NCI-H345 treated with DMSO at 0.1 percent for 48 hours (cell line): ENCODE measurements around the gene MYO5B.
A peak's percentile ranks its signal among the peaks of the same experiment; 100 is the strongest.

ENCODE experiments used
- DNase-seq: peaks from one replicate; lab custom pipeline; 2025; ENCODE audit not compliant: unreplicated experiment; lab: John Stamatoyannopoulos, UW

The MYO5B gene

DNA sequence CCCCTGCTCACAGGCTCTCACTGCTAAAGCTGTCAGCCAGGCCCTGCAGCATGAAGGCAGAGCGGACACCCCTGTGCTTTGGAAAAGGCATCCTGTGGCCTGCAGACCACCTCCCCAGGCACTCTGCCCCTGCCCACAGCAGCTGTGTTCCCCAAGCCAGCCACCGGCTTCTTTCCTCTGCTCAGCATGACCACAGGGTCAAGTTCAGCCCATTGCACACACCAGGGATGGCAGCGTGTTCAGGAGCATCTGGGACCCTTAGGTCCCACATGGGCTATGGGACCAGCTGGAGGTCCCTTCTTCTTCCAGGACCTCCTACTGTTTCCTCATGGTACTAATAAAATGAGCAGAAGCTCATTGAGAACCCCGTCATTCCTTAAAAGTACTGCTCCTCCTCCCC lies 263.2 kb downstream of the MYO5B start:
- no peak for DNase-seq

DNA sequence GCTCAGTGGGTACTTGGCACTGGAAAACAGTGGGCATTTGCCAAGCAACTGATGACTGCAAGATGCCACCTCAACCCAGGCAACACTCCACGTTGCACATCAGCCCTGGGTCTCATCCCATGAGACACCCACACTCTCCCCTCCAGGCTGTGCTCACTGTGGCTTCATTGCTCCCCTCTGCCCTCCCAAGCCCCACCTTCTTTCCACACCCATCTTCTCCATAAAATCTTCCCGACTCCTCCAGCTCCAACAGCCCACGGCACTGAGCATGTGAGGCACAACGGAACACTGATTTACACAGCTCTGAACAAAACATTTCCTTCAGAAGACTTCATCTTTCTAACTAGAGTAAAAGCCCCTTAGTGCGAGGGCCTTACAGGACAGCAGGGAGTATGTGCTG lies 263.8 kb downstream of the MYO5B start:
- DNase-seq, result no peak

DNA sequence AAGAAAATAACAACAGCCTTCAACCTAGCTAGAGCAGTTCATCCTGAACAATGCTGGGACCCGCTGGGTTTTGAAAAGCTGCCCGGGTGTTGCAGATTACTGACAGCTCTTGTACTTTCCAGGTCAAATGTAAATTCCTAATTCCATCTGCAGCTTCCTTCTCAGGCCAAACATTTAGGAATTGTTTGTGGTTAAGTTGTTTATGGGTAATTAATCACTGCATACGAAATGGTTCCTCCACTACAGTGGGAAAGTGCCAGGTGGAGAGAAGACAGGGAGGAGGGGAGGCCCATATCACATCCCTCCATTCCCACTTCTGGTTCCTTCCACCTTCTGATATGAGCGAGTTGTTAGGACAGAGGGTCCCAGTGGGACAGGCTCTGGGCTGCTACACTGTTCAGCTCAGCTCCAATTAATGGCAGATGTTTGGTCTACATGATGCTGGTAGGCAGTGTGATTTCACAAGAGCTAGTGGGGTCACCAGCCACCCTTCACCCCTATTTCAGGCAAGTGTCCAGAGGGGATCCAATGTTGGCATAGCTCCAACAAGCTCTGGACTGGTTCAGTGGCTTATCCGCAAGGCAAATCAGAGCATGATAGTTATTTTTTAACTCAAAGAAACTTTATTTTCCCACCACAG lies 268.7 kb downstream of the MYO5B start:
- no peak for DNase-seq

DNA sequence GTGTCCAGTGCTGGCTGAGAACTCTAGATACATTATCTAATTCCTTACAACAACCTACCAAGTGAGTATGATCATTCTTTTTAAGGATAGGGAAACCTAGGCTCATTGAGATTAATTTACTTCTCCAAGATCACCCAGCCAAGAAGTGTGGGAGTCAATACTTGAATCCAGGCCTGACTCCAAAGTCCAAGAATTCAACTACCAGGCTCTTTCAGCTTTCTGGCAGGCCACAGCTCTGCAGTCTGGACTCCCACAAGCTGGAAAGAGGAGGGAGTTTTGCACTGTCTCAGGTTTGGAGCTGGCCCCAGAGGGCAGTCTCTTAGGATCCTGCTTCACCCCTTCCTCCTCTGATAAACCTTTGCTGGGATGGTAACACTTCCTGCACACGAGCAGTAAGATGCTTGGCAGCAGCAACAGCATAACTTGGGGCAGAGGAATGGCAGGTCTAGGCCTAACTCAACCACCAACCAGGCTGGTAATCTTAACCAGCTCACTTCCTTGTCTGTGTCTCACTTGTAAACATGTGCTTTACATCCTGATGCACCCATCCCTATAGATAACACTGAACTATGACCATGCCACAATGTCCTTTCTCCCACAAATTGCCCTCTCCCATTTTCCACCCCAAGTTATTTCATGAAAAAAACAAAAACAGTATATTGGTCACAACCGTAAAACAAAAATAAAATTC lies 270.5 kb downstream of the MYO5B start:
- no peak for DNase-seq

DNA sequence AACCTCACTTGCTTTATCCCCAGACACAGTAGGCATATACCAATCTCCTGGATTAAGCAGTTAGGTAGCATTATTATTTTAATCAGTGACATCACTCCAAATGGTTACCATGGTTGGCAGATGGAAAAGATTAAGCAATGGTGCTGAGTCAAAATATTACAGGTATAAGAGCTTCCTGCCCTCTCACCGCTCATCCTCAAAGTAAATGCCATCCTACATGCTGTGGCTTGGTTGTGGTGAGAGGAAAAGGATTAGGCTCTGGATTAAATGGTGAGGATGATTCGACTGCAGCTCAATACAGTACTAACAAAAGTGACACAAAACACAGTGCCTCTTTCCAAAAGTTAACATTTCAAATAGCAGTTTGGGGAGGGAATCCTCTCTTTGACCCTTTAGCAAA lies 272.7 kb downstream of the MYO5B start:
- DNase-seq, result no peak

DNA sequence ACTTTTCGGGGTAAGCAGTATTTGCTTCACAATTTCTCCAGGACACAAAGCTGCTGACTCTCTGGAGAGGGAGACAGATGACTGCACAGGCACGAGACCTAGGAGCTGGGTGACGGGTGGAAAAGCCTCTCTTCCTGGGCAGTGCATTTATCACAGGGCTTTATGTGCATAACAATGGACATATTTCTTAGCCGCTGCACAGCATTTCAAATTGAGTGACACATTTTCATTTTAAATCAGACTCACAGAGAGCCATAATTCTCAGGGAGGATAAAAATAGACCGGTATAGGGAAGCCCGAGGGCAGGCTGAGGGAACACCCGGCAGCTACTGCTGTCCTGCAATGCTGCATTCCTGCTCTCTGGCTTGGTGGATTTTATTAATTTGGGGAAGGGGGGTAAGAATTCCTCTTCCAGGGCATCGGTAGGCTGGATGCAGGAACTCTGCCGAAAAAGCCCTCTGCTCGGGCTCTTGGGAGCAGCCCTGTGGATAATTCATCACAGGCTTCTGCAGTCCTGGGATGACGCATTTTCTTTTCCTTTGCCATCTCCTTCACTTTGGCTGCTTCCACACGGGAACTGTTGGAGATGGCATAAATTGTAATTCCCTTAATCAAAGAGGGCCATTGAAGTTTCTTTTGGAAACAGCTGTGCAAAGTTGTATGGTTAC lies 273.5 kb downstream of the MYO5B start:
- DNase-seq, result no peak

DNA sequence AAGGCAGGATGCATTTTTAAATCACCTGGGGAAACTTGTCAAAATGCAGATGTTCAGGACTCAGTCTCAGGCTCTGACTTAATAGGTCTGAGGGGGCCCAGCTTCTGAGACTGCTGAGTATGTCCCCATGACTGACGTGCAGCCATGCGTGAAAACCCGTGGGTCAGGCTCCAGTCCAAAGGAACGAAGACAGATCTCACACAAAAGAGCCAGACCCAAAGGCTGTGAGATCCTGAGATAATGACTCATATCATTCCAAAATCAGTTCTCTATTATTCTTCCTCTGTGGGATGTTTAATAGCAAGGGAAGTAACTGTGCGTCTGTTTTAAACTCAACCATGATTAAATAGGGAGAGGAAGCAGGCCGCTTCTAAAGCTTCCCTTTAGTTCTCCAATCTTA lies 274.2 kb downstream of the MYO5B start:
- no peak for DNase-seq

DNA sequence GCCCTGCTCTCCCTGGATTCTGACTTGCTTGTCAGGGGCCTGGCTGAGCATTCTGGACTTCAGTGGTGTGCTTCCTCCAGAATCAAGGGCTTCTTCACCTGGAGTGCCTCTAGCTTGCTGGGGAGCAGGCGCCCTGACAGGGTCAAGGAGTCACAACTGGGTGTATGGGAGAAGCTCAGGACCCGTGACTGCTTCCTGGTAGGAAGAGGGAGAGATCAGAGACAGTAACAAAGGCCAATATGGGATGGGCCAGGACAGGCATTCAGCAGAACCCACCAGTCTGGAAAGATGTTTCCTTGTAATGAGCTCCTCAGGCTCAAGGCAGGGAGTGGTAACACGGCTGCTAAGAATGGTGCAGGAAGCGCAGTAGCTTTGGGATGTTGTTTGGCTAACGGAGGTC lies 277.2 kb downstream of the MYO5B start:
- no peak for DNase-seq

DNA sequence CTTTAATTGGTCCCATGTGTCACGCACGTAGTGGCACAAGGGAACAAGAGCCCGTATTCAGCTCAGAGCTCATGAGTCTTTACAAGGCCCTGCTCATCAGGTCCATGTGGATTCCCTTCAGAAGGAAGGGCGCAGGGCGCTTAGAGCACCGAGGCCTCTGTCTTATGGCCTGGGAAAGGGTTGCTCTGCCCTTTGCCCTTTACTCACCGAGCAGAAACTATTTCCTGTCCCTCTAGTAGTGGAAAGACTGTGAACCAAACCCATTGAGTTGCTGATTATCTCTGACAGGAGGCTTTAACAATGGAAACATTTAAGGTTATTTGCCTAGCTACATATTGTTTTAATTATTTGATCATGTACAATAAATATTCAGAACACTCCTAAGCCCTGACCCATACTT lies 279.6 kb downstream of the MYO5B start:
- no peak for DNase-seq

DNA sequence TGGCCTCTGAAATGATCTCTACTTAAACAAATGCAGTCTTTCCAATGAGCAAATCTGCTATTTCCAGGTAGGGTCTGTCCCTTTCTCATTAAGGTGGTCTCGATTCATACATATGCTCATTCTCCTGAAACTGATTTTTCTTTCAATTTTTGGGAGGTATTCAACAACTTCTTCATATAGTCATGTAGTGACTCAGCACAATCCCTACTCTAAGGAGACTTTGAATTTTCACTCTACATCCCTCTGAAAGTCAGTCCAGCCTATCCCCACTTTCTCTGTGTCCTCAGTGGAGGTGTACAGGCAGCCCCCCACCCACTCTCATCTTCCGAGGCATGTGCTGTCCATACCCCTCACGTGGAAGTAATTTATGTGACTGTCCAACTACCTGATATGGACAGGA lies 281.7 kb downstream of the MYO5B start:
- no peak for DNase-seq

DNA sequence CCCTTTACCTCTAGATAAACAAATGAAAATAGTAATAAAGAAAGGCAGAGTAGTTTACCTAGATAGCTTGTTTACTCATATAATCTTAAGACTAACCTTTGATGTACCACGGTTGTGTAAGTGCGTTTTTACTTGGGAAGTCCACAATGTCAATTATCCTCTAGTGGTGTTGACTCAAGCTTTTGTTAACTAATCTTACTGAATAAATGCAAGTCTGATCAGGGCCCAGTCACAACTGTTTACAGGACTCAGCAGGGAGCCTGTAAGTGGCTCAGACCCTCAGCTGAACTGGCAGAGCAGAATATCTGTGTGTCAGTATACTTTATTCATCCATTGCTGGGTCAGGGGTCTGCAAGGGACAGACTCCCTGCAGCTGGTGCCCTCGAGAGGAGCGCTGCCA lies 283.5 kb downstream of the MYO5B start:
- peak; percentile 83 for DNase-seq

DNA sequence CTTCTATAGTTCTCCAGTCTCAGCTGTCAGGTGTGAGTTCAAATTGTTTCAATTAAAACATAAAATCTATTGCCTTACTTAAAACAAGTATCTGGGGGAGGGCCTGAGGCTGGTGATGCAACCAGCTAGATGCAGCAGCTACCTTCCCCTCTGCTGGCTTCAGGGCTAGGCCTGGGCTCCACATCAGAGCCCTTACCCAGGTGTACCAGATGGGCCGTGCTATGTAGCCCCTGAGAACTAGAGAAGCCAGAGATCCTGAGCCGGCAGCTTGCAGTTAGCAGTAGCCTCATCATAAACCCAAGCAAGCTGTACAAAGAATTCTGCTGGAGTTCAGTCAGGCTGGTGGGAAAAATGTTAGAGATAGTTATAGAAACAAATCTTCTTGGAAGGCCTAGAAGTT lies 284.0 kb downstream of the MYO5B start:
- no peak for DNase-seq

DNA sequence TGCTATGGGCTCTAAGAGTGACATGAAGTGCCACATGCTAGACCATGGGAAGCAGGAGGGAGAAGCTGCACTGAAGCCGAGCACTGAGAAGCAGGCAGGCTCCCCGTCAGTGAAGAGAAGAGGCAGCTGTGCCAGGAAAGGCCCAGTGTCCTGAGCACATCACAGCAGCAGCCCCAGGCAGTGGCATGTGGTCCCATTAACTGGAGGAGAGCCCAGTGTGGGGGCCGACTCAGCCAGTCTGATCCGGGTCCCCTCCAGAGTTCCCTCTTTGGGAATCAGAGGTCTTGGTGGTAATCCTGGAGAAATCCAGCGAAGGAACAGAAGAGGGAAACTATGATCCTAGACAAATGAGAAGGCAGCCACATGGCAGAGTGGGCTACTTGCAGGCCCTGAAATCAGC lies 284.9 kb downstream of the MYO5B start:
- DNase-seq, result no peak

DNA sequence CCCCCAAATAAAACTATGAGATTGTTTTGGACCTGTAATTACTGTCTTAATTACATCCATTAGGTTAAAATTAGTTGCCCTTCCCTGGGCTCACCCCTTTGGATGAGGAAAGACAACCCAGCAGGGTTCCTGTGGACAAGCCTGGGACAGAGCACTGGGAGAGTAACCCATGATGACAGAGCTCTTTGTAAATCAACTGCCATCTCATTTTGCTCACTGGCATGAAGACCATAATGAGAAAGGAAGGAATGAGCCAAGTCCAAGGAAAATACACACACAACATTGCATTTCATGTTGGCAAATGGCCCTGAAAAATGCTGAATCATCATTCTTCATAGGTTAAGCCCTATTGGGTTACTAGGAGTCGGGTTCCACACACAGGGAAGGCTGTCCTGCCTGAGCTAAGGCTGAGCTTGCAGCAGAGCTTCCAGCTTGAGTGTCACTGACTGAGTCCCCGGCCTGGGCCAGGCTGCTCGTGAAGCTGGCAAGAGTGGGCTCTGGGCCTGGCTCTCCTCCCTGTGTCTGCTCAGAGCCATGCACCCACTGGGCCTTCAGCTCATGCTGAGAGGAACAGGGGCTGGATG lies 287.5 kb downstream of the MYO5B start:
- no peak for DNase-seq

DNA sequence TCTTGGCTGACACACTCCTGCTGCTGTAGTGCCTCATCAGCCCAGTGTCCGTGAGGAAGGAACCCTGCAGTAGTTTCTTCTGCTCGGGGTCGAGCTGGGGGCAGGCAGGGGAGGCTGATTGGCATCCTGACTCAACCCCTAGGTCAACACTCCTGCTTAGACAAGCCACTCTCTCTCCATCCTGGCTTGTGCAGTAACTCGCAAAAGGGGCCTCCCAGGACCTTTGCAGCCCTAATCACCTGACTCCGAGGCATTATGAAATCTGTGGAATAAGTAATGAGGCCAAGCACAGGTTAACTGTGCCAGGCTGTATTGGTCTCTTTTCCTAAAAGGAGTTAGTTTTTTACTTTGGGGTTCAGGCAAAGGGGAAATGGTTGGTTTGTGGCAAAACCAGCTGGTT lies 289.2 kb downstream of the MYO5B start:
- DNase-seq, result no peak

DNA sequence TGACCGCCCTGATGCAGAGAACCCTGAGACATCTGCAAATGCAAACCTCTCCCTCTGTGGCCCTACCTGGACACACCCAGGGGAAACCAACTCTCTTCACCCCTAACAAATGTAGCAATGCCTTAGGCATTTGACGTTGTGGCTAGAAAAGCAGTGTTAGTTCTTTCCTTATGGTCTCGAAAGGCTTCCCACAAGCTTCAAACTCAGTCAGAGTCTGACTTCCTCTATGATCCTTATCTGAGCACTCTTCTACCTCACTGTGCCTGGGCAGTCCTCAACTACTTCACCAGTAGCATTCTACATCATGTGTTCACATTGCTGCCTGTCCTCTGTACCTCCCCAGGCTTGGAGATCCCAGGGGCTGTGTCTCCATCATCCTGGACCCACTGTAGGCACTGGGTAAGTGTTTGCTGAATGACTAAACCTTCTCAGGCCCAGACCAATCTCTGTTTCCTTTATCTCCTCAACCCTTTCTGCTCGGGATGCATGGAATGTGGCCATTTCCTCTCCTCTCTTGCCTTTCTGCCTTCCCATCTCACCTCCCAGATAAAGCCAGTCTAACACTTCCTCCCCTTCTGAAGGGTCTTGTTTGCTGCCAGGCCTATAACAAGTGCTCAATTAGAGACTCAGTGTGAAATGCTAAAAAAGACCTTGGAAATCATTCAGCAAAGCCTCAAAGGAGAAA lies 289.9 kb downstream of the MYO5B start:
- DNase-seq, result no peak

DNA sequence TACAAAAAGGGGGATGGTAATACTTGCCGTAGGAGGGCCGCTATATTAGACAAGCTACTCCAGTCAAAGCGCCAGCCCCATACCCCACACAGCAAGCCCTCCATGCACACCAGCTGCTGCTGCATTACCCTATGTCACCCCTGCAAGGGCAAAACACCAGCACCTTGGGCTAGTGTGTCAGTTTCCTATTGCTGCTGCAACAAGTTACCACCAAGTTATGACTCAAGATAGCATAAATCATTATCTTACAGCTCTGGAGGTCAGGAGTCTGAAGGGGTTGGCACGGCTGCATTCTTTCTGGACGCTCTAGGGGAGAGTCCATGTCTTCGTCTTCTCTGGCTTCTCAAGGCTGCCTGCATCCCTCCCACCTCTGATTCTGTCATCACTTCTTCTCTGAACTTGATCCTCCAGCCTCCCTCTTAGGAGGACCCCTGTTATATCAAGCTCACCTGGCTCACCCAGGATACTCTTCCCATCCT lies 293.0 kb downstream of the MYO5B start:
- DNase-seq, result no peak

DNA sequence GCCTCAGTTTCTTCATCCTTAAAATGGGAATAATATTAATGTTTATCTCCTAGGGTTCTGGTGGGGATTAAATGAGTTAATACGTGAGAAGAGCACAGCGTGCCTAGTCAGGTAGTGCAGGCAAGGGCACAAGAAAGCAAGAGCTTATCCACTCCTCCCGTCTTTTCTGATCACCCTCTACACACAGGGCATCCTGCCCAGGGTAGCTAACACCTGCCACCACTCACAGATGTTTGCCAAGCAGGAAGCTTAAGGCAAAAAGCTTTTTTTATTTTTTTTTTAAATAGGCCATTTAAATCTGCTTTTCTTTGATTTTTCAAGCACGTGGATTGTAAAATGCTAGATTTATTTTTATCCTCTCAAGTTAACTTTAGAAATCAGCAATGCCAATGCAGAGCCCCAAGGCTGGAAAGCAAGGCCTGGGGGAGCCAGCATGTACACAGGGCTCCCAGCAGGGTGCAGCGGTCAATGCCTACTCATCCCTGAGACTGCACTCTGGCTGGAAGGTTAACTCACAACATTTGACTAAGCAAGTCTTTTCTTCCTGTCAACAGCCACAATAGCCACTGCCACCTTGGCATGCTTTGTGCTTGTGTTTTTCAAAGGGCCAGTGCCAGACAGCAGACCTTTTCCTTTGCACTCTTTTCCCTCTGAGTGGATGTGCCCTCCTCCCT lies 295.2 kb downstream of the MYO5B start:
- DNase-seq, result peak; percentile 90

DNA sequence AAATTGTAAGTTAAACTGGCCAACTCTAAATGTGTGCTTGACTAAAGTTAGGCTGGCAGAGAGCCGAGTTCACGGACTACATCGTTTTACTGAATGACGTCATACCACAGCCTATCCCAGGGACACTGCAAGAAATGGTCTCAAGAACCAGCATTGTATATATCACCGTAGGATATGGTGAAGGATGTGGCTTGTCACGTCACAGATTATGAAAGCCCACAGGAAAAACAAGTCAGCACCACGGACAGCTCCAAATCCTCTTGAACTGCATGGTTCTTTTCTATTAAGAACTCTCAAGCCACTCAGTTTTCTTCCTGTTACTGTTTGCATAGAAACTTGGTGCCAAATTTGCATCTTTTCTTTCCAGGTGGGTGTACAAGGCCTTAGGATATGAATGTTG lies 296.5 kb downstream of the MYO5B start:
- no peak for DNase-seq

DNA sequence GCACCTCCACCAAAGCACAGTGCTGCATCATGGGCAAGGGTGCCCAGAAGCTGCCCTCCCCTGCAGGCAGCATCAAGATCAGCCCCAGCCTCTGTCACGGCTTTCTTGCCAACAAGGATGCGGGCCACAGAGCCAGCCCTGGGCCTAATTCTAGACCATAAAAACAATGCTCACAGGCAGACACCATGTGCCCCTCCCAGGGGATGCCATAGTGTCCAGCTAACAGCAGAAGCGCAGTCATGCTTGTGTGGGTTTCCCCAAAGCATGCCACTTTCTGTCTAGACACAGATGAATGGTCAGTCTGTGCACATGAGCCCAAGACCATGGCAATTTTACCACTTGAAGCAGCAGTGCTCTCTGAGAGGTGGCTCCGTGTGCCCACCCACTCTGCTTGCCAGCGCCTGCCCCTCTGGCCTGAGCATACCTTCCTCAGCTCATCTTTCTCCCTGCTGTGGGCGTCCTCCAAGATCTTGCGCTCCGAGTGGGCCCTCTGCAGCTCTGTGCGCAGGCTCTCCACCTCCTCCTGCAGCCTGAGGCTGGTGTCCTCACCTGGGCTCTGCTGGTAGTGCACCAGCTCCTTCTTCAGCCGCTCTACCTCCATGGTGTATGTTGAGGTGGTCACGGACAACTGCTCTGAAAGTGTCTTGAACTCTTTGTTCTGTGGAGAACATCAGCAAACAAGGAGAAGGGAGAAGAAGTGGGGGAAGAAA lies 300.3 kb downstream of the MYO5B start:
- DNase-seq, result no peak
